GM12864 (cell line): ENCODE measurements around the gene BCLAF3.
A peak's percentile ranks its signal among the peaks of the same experiment; 100 is the strongest.

Source experiments
- DNase-seq: peaks from one replicate; pipeline ENCODE4 v3.0.0-alpha.2; 2011; ENCODE audit warnings: low read depth
- H3K4me3 ChIP-seq: 2 replicates; pipeline ENCODE4 v1.5.1; 2011; ENCODE audit warnings: mild to moderate bottlenecking, low read depth, low read length, control low read depth
- CTCF ChIP-seq: IDR thresholded peaks from 2 replicates; pipeline ENCODE4 v1.5.1; 2011; ENCODE audit warnings: low read depth, mild to moderate bottlenecking, moderate library complexity, low read length, control low read depth, inconsistent platforms; ENCODE audit errors: missing control alignments

BCLAF3 gene

GRCh38 chrX:19990556-19991349 lies at the start of gene BCLAF3:
Gene BCLAF3 (minus strand): TSS chrX:19991061. CDS start chrX:19970264, 20,797 bp downstream.
- DNase-seq = peak; percentile 46
- peak; percentile 55 for TF ChIP-seq CTCF
- H3K4me3 ChIP-seq = peak within 1 kb of the TSS; percentile 74

- DNase-seq = no peak
- no peak overlapping the region for H3K4me3 ChIP-seq
- TF ChIP-seq CTCF = no peak
Measured at GRCh38 chrX:20038966-20039365, 48.1 kb upstream of the BCLAF3 start.

GRCh38 chrX:20037186-20037585 lies 46.3 kb upstream of the BCLAF3 start:
- DNase-seq = no peak
- TF ChIP-seq CTCF = no peak
- no peak overlapping the region for H3K4me3 ChIP-seq

DNA sequence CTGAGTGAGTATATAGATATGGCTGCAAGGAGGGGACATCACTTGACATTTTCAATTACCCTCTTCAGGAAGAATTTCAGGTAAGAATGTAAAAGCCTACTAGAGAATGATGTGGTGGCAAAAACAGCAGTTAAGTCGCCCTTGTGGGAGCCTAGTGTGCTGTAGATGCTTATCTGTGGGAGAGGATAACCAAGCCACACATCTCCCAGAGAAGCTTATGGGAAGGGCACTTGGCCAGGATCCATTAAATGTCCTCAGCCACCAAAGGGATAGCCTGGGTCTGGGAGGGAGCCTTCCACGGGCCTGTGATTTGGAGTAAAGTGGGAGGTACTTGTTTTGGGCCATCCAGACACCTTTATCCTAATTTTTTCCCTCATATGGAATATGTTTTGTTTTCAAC lies 41.3 kb upstream of the BCLAF3 start:
- H3K4me3 ChIP-seq = no peak overlapping the region
- no peak for DNase-seq
- no peak for TF ChIP-seq CTCF

DNA sequence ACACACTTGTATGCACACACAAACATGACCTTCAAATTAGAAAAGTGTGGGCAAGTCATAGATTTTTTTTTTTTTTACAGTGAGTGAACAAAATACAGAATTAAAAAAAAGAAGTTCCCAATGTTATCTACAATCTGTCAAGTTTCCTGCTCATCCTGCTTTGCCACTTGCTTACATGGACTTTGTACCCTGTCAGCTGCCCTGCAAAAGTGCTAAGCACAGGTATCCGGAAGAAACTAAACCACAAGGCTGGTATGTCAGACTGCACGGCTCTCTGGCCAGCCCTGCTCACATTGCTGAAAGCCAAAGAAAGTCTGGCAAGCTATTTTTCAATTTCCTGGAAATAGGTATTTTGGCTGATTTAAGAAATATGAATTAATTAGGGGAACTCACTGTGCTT lies 38.9 kb upstream of the BCLAF3 start:
- DNase-seq = no peak
- TF ChIP-seq CTCF = no peak

GRCh38 chrX:20028588-20028987 lies 37.7 kb upstream of the BCLAF3 start:
- TF ChIP-seq CTCF = no peak
- DNase-seq = no peak
- H3K4me3 ChIP-seq = no peak overlapping the region

More for the DNA sequence above, 38.9 kb upstream of the BCLAF3 start:
- no peak overlapping the region for H3K4me3 ChIP-seq

DNA sequence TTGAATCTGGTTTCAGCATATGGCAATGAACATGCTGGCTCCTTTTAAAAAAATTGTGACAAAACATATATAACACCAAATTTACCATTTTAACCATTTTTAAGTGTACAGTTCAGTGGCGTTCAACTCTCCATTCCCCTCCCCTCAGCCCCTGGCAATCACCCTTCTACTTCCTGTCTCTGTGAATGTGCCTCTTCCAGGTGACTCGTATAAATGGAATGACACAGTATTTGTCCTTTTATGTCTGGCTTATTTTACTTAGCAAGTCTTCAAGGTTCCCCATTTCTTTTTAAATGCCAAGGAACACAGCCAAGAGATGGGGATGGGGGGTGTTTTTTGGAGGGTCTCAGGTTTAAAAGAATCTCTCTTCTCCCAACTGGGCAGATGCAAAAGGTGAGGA lies 35.4 kb upstream of the BCLAF3 start:
- no peak for TF ChIP-seq CTCF
- DNase-seq = no peak
- no peak overlapping the region for H3K4me3 ChIP-seq
